Caco-2 (cell line): ENCODE measurements around the gene MIPEP. TPM values are rescaled to one million over a fixed set of nuclear protein-coding genes. Genes with fewer than 3 reads are reported as not detected.
A peak's percentile ranks its signal among the peaks of the same experiment; 100 is the strongest.

Experiments used
- BruUV-seq: library from RNA; stranded (reverse); fragments of 400-500 nt; replicated peaks from 2 replicates; lab custom pipeline; 2021; lab: Mats Ljungman, UMichigan
- CTCF ChIA-PET: fragments of 300-600 bp; sonication (Branson Sonifier 250); formaldehyde crosslinking; loops from one replicate; lab custom pipeline; 2022; ENCODE audit warnings: antibody characterized with exemption; lab: Charles Lee
- POLR2A ChIA-PET: fragments of 300-600 bp; sonication (Branson Sonifier 250); formaldehyde crosslinking; loops from one replicate; lab custom pipeline; 2022; ENCODE audit warnings: antibody characterized with exemption; lab: Charles Lee
- DNase-seq, 2 experiments: peaks; one replicate each; pipeline versions ENCODE4 v3.0.0 to v3.0.0-alpha.2; 2020 to 2022
- H3K27me3 ChIP-seq: replicated peaks from 2 replicates; pipeline ENCODE4 v1.6.0; 2011; ENCODE audit warnings: low read length; ENCODE audit not compliant: control insufficient read depth, insufficient read depth
- H3K36me3 ChIP-seq: 2 replicates; pipeline ENCODE4 v1.5.1; 2011; ENCODE audit warnings: low read length; ENCODE audit not compliant: control insufficient read depth, insufficient read depth
- H3K4me1 ChIP-seq: fragments of 250-450 bp; sonication (Bioruptor Pico); 2 replicates; pipeline ENCODE4 v1.5.1; 2020; ENCODE audit warnings: mild to moderate bottlenecking
- H3K4me3 ChIP-seq: 2 replicates; pipeline ENCODE4 v1.5.1; 2011; ENCODE audit warnings: low read depth, mild to moderate bottlenecking, control low read depth, low read length
- H3K9me3 ChIP-seq: fragments of 250-450 bp; sonication (Bioruptor Pico); 2 replicates; pipeline ENCODE4 v1.5.1; 2020; ENCODE audit warnings: mild to moderate bottlenecking, moderate library complexity
- H3K27ac Mint-ChIP-seq: one replicate; pipeline ENCODE4 v1.8.0; 2022; ENCODE audit warnings: mixed read lengths; ENCODE audit not compliant: unreplicated experiment
- H3K27me3 Mint-ChIP-seq: one replicate; pipeline ENCODE4 v1.8.0; 2022; ENCODE audit warnings: mixed read lengths; ENCODE audit not compliant: insufficient read depth, unreplicated experiment
- H3K36me3 Mint-ChIP-seq: one replicate; pipeline ENCODE4 v1.8.0; 2022; ENCODE audit warnings: mild to moderate bottlenecking, mixed read lengths; ENCODE audit not compliant: insufficient read depth, unreplicated experiment
- H3K4me1 Mint-ChIP-seq: one replicate; pipeline ENCODE4 v1.8.0; 2022; ENCODE audit warnings: low read depth, mixed read lengths; ENCODE audit not compliant: unreplicated experiment
- H3K4me3 Mint-ChIP-seq: one replicate; pipeline ENCODE4 v1.8.0; 2022; ENCODE audit warnings: mild to moderate bottlenecking, moderate library complexity, mixed read lengths; ENCODE audit not compliant: unreplicated experiment
- H3K9me3 Mint-ChIP-seq: one replicate; pipeline ENCODE4 v1.8.0; 2022; ENCODE audit warnings: mixed read lengths; ENCODE audit not compliant: unreplicated experiment
- intact Hi-C: fragments of 100-400 bp; cut with micrococcal nuclease; formaldehyde crosslinking; loops from one replicate; pipeline ENCODE4 v1.10.0; 2022; ENCODE audit not compliant: unreplicated experiment
- total RNA-seq: library from RNA; stranded (reverse); gene quantifications from 2 replicates; pipeline ENCODE4 v1.2.3, GENCODE V29; 2022
- TF ChIP-seq, protein P1 (sequence below), 2 experiments: fragments of 200-600 bp in 1 of 2; IDR thresholded peaks; 1 replicate in 1 of 2; 2 replicates in 1 of 2; pipeline versions ENCODE4 v1.5.1 to v1.8.0; 2011 to 2022; ENCODE audit warnings: antibody characterized with exemption in 1 of 2, control low read depth in 1 of 2, inconsistent platforms in 1 of 2, low read depth in 1 of 2, low read length in 1 of 2, mild to moderate bottlenecking in 1 of 2, moderate library complexity in 1 of 2; ENCODE audit not compliant: insufficient read depth in 1 of 2, severe bottlenecking in 1 of 2, unreplicated experiment in 1 of 2

The MIPEP gene
- total RNA-seq, 1 experiment from 2014 or later, result 40.6 TPM

DNA sequence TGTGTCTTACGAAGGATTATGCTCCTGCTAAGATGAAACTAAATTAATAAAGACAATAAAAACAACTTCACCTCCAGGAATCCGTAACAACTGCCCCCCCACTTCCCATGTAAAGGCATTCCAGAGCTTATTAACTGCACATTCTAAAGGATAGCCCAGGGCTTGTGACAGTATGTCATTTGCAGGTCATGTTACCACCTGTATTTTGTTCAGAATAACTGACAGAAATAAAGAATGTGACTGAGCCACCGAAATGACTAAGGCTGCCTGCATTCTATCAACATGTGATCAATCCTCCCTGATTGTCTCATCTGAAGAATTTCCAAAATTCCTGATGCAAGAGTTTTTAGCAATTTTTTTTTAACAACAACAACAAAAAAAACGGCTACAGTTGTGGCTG lies 117.2 kb downstream of the MIPEP start:
- no peak for DNase-seq
- ChIA-PET POLR2A (no interaction called here), CTCF (no interaction called here)
- no peak overlapping the region for H3K4me3 Mint-ChIP-seq
- no peak overlapping the region for H3K4me3 ChIP-seq
- H3K4me1 ChIP-seq, result peaks cover 5% of the 10 kb centered on the region; the same call in 1 of the 2 replicates
- intact Hi-C loops, result no loop called here
- H3K27me3 Mint-ChIP-seq, result no peaks in the 10 kb centered on the region
- H3K36me3 ChIP-seq, result no peaks in the 10 kb centered on the region
- H3K9me3 Mint-ChIP-seq, result no peaks in the 10 kb centered on the region
- no peaks in the 10 kb centered on the region for H3K9me3 ChIP-seq
- BruUV-seq, result no TSS peak
- peaks cover 20% of the 10 kb centered on the region for H3K4me1 Mint-ChIP-seq
- H3K27ac Mint-ChIP-seq, result peak overlapping the region; percentile 14
- no peaks in the 10 kb centered on the region for H3K27me3 ChIP-seq
- TF ChIP-seq, protein P1, sequence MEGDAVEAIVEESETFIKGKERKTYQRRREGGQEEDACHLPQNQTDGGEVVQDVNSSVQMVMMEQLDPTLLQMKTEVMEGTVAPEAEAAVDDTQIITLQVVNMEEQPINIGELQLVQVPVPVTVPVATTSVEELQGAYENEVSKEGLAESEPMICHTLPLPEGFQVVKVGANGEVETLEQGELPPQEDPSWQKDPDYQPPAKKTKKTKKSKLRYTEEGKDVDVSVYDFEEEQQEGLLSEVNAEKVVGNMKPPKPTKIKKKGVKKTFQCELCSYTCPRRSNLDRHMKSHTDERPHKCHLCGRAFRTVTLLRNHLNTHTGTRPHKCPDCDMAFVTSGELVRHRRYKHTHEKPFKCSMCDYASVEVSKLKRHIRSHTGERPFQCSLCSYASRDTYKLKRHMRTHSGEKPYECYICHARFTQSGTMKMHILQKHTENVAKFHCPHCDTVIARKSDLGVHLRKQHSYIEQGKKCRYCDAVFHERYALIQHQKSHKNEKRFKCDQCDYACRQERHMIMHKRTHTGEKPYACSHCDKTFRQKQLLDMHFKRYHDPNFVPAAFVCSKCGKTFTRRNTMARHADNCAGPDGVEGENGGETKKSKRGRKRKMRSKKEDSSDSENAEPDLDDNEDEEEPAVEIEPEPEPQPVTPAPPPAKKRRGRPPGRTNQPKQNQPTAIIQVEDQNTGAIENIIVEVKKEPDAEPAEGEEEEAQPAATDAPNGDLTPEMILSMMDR (IDR thresholded peaks at IDR 0.05; ENCODE audit: insufficient read depth in 1 of 2, low read depth in 1 of 2, low read length in 1 of 2, severe bottlenecking in 1 of 2, unreplicated experiment in 1 of 2), result no peak
- H3K36me3 Mint-ChIP-seq, result no peaks in the 10 kb centered on the region

DNA sequence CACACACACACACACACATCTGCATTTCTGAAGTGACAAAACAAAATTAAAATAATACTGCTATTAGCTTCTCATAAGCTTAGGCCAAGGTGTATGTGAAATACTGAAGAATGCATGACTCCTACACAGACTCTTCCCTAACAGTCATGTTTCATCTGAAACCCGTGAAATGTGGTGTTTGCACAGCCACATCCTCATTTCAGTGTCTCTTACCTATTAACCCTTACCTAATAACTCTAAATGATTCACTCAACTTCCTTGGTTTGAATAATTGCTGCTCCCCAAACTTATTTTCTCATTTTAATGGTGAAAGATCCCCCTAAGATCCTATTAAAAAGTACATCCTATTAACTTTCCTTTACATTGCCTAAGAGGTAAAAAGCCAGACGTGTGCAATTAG lies 117.6 kb downstream of the MIPEP start:
- no peak for DNase-seq
- H3K27ac Mint-ChIP-seq, result peak overlapping the region; percentile 14
- no peak overlapping the region for H3K4me3 Mint-ChIP-seq
- ChIA-PET CTCF (no interaction called here), POLR2A (interaction anchor here (0.6 kb wide), 1 partner anchor 15 kb away, joined by 3 read pairs; no protein-coding TSS in a partner anchor)
- no peak overlapping the region for H3K4me3 ChIP-seq
- TF ChIP-seq, protein P1 (IDR thresholded peaks at IDR 0.05; ENCODE audit: insufficient read depth in 1 of 2, low read depth in 1 of 2, low read length in 1 of 2, severe bottlenecking in 1 of 2, unreplicated experiment in 1 of 2), result no peak
- H3K9me3 ChIP-seq, result no peaks in the 10 kb centered on the region
- intact Hi-C loops, result no loop called here
- no peaks in the 10 kb centered on the region for H3K9me3 Mint-ChIP-seq
- no peaks in the 10 kb centered on the region for H3K36me3 ChIP-seq
- H3K27me3 Mint-ChIP-seq, result no peaks in the 10 kb centered on the region
- H3K4me1 ChIP-seq, result peaks cover 5% of the 10 kb centered on the region; the same call in 1 of the 2 replicates
- H3K4me1 Mint-ChIP-seq, result peaks cover 20% of the 10 kb centered on the region
- BruUV-seq, result no TSS peak
- H3K36me3 Mint-ChIP-seq, result no peaks in the 10 kb centered on the region
- H3K27me3 ChIP-seq, result no peaks in the 10 kb centered on the region

GRCh38 chr13:23770973-23771372 lies 118.2 kb downstream of the MIPEP start:
- no peaks in the 10 kb centered on the region for H3K27me3 Mint-ChIP-seq
- H3K36me3 Mint-ChIP-seq, result no peaks in the 10 kb centered on the region
- peaks cover 20% of the 10 kb centered on the region for H3K4me1 Mint-ChIP-seq
- no peaks in the 10 kb centered on the region for H3K27me3 ChIP-seq
- H3K9me3 ChIP-seq, result no peaks in the 10 kb centered on the region
- no peak overlapping the region for H3K4me3 Mint-ChIP-seq
- no TSS peak for BruUV-seq
- intact Hi-C loops, result loop anchor here (1.0 kb wide), 1 partner anchor 100 kb away; no protein-coding TSS in a partner anchor
- no peaks in the 10 kb centered on the region for H3K9me3 Mint-ChIP-seq
- DNase-seq, result no peak
- ChIA-PET POLR2A (interaction anchor here (0.6 kb wide), 1 partner anchor 14 kb away, joined by 3 read pairs; no protein-coding TSS in a partner anchor), CTCF (no interaction called here)
- TF ChIP-seq, protein P1 (IDR thresholded peaks at IDR 0.05; ENCODE audit: insufficient read depth in 1 of 2, low read depth in 1 of 2, low read length in 1 of 2, severe bottlenecking in 1 of 2, unreplicated experiment in 1 of 2), result no peak
- peaks cover 5% of the 10 kb centered on the region; the same call in 1 of the 2 replicates for H3K4me1 ChIP-seq
- no peak overlapping the region for H3K27ac Mint-ChIP-seq
- H3K36me3 ChIP-seq, result no peaks in the 10 kb centered on the region
- H3K4me3 ChIP-seq, result no peak overlapping the region
